Right ventricle myocardium superior (tissue), 1 donor: Measurements from ENCODE around the gene INTS14. TPM values are rescaled to one million over a fixed set of nuclear protein-coding genes. Genes with fewer than 3 reads are reported as not detected.
"Not testable (repeated sequence)": the region's sequence is repeated elsewhere in the genome, so short reads cannot be mapped to it uniquely, and the experiment has no call there.

Experiments used
- ATAC-seq: fragments of 200-7000 bp; cut with Tn5 transposase; one replicate; pipeline ENCODE4 v1.9.1; 2020; ENCODE audit warnings: mild to moderate bottlenecking; ENCODE audit not compliant: poor library complexity
- DNase-seq: peaks from one replicate; pipeline ENCODE4 v3.0.0-alpha.2; 2020
- intact Hi-C: fragments of 100-400 bp; cut with DNase I; formaldehyde crosslinking; loops from one replicate; pipeline ENCODE4 v1.11.2; 2022
- total RNA-seq: library from RNA; stranded (reverse); fragmentation: NEBNext Ultra II Directional; extraction: Animal tissue kit (Norgen Biotek cat#: 25700); gene quantifications from one replicate; pipeline ENCODE4 v1.2.1, GENCODE V29; 2021
- donor health status: DM: no; HTN: yes; CAD: no; lungs with severe emphysema.

The INTS14 gene
- total RNA-seq, 1 donor from 2014 or later = 9.8 TPM

- DNase-seq (no peak), ATAC-seq (no peak)
- intact Hi-C loops = no loop called here
Measured at GRCh38 chr15:65634356-65634755, 23.4 kb upstream of the INTS14 start.

- no peak for DNase-seq
- intact Hi-C loops = no loop called here
- no peak for ATAC-seq
Measured at GRCh38 chr15:65633752-65634151, 22.8 kb upstream of the INTS14 start.

DNA sequence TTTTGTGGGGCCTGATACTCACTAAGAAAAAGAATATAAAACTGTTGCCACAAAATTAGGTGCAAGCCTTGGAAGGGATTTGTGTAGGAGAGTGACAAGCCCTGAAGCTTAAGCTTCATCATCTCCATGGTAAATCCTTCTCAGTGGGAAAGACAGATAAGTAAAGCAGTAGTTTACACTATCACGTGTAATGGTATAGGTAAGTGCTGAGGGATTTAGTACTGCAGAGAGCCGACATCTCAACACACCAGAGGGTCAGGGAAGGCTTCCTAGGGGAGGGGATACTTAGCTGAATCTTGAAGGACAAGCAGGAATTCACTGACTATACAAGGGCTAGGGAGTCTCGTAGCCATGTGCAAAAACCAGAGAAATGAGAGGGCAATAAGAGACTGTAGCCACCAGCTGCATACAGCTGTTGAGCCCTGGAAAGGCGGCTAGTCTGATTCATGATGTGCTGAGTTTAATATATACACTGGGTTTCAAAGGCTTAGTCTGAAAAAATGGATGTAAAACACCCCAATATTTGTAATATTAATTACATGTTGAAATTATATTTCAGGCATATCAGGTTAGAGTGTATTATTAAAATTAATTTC, 21.9 kb upstream of the INTS14 start:
- DNase-seq = no peak
- intact Hi-C loops = no loop called here
- ATAC-seq = no peak

DNA sequence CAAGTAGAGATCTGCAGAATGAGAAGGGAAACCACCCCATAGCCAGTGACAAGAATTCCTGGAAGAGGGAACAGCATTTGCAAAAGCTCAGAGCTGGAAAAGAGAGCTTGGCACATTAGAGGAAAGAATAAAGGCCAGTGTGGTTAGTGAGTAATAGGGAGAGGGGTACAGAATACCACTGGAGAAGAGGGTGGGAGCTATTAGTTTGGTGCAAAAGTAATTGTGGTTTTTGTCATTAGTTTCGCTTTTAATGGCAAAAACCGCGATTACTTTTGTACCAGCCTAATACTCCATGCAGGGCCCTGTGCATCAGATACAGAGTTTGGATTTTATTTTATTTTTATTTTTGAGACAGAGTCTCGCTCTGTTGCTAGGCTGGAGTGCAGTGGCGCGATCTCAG, 20.6 kb upstream of the INTS14 start:
- intact Hi-C loops = no loop called here
- DNase-seq (no peak), ATAC-seq (no peak)

GRCh38 chr15:65630760-65631159, 19.8 kb upstream of the INTS14 start:
- DNase-seq (no peak), ATAC-seq (no peak)
- intact Hi-C loops = no loop called here

GRCh38 chr15:65629548-65629947, 18.6 kb upstream of the INTS14 start:
- no peak for DNase-seq
- intact Hi-C loops = no loop called here
- no peak for ATAC-seq

DNA sequence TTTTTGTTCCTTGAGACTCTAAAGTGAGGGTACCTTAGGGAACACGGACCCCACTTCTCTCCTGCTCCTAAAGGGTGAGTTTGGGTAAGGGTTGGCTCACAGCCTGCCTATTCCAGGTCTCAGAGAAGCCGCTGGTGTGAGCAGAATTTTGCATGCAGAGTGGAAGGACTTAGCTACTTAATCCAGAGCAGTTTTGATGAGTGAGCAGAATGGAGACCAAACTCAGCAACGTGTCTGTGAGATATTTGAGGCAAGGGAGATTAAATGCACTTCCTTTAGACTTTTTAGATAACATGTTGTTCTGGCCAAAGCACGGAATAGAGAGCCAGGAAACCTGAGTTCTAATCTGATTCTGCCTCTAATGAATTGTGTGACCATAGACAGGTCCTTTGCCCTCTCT, 15.9 kb upstream of the INTS14 start:
- ATAC-seq (no peak), DNase-seq (no peak)
- intact Hi-C loops = no loop called here

- ATAC-seq (no peak), DNase-seq (no peak)
- intact Hi-C loops = no loop called here
Measured at GRCh38 chr15:65623103-65623502, 12.2 kb upstream of the INTS14 start.

- no peak for DNase-seq
- intact Hi-C loops = no loop called here
- no peak for ATAC-seq
Measured at GRCh38 chr15:65621638-65622037, 10.7 kb upstream of the INTS14 start, which contains the start of gene SLC24A1. SLC24A1 (plus strand) TSS chr15:65621938; CDS start chr15:65624081, 2,143 bp downstream.

GRCh38 chr15:65620833-65621232, 9.9 kb upstream of the INTS14 start:
- intact Hi-C loops = no loop called here
- DNase-seq (no peak), ATAC-seq (no peak)

GRCh38 chr15:65619626-65620290, 8.8 kb upstream of the INTS14 start:
- intact Hi-C loops = no loop called here
- ATAC-seq = no peak

GRCh38 chr15:65618560-65619109, 7.7 kb upstream of the INTS14 start:
- DNase-seq (no peak), ATAC-seq (no peak)
- intact Hi-C loops = no loop called here

More at GRCh38 chr15:65619626-65620290, 8.8 kb upstream of the INTS14 start:
- no peak for DNase-seq

DNA sequence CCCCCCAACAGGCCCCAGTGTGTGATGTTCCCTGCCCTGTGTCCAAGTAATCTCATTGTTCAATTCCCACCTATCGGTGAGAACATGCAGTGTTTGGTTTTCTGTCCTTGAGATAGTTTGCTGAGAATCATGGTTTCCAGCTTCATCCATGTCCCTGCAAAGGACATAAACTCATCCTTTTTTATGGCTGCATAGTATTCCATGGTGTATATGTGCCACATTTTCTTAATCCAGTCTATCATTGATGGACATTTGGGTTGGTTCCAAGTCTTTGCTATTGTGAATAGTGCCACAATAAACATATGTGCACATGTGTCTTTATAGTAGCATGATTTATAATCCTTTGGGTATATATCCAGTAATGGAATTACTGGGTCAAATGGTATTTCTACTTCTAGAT, 5.0 kb upstream of the INTS14 start:
- DNase-seq, ATAC-seq, intact Hi-C loops: not testable (repeated sequence)

DNA sequence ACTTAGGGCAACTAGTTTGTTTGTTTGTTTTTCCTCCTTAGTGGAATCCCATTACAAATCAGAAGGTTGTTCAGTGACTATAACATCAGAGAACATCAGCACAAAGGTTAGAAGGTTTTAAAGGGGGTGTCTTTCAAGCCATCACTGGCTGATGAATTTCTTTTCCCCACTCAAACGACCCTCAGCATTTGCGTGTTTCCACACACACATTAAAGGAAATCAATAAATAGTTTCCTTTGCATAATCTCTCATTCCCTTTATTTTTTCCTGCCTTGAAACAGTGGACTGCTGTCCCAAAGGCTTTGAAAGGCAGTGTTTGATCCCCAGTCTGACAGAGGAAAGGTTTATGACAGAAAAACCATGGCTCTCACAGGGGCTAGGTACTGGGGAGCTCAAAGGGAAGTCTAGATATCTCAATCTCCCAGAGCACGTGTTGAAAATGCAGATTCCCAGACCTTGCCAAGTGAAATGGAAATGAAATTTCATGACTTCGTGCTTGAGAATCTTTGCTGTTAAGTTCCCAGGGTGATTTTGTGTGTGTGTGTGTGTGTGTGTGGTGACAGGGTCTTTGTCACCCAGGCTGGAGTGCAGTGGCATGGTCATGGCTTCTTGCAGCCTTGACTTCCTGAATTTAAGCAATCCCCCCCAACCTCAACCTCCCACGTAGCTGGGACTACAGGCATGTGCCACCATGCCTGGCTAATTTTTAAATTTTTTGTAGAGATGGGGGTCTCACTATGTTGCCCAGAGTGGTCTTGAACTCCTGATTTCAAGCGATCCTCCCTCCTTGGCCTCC, 2.2 kb upstream of the INTS14 start:
- intact Hi-C loops = no loop called here
- ATAC-seq (no peak), DNase-seq (no peak)

- DNase-seq (no peak), ATAC-seq (no peak)
- intact Hi-C loops = no loop called here
Measured at GRCh38 chr15:65612616-65612946, 1.6 kb upstream of the INTS14 start.

DNA sequence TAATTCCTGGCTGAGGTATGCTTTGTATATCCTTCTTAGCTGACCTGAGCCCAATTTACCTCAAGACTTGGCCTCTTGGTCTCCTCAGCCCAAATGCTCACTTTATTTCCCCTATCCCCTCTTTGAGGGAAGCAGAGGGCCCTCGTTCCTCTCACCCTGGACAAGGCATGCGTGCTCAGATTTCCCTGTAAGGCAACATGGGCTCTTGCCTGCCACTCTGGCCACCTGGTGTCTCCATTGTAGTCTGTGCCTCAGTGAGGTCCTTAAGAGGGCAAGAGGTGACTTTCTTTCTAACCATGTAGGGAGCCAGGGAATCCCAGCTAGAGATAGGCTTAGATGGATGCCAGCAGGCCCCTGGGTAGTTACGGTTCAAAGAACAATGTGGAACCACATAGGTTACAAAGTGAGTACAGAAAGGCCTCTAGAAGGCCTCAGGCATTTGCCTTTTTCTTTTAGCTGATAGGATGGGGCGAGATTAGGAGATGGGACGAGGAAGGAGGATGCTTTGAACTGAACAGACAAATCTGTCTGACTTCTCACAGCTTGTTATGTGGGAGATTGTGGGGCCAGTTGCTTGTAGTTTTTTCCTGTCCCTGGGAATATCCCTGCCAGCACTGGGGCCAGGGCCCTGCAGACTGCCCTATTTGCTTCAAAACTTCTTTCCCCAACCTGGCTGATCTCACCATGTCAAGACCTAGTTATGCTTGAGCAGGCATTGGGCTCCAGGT, 1.1 kb upstream of the INTS14 start:
- ATAC-seq = no peak
- DNase-seq = no peak
- intact Hi-C loops = no loop called here

DNA sequence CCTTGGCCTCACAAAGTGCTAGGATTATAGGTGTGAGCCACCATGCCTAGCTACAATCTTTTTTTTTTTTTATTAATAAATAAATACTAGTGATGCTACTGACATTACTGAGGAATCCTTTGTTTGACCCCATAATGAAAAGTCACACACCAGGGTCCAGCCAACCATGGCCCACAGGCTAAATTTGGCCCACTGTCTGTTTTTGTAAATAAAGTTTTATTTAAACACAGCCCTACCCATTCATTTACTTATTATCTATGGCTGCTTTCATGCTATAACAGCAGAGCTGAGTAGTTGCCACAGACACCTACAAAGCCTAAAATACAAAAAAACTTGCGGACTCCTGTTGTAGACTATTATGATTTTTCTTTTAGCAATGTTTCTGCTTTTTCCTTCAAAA, 7.4 kb downstream of the INTS14 start:
- intact Hi-C loops = no loop called here
- ATAC-seq (no peak), DNase-seq (no peak)

GRCh38 chr15:65603134-65603533, 7.8 kb downstream of the INTS14 start:
- no peak for DNase-seq
- no peak for ATAC-seq
- intact Hi-C loops = no loop called here

GRCh38 chr15:65599677-65600076, 11.3 kb downstream of the INTS14 start:
- no peak for ATAC-seq
- DNase-seq = no peak
- intact Hi-C loops = no loop called here
